DOHH2 (cell line): Measurements from ENCODE around the gene DPCD.

ENCODE experiments used
- H3F3A ChIP-seq: fragments of 200-600 bp; sonication (generic), shearing (Covaris generic); 2 replicates; pipeline ENCODE4 v1.6.0; 2016; ENCODE audit warnings: antibody characterized with exemption, mild to moderate bottlenecking; ENCODE audit not compliant: control insufficient read depth, insufficient read depth
- H3K27ac ChIP-seq: fragments of 200-600 bp; sonication (generic); 2 replicates; pipeline ENCODE4 v1.5.1; 2014; ENCODE audit warnings: low read depth, mild to moderate bottlenecking, low read length, moderate library complexity
- H3K27me3 ChIP-seq: fragments of 200-600 bp; sonication (generic); 2 replicates; pipeline ENCODE4 v1.6.1; 2014; ENCODE audit warnings: mild to moderate bottlenecking, low read length, mixed read lengths; ENCODE audit not compliant: control insufficient read depth
- H3K36me3 ChIP-seq: fragments of 200-600 bp; sonication (generic); 2 replicates; pipeline ENCODE4 v1.6.1; 2014; ENCODE audit warnings: mild to moderate bottlenecking, low read length, moderate library complexity, mixed read lengths; ENCODE audit not compliant: control insufficient read depth
- H3K4me1 ChIP-seq: fragments of 200-600 bp; sonication (generic); 2 replicates; pipeline ENCODE4 v1.6.1; 2014; ENCODE audit warnings: mild to moderate bottlenecking, low read length, mixed read lengths; ENCODE audit not compliant: control insufficient read depth
- H3K4me2 ChIP-seq: fragments of 200-600 bp; sonication (generic); 2 replicates; pipeline ENCODE4 v1.6.0; 2014; ENCODE audit warnings: mild to moderate bottlenecking, low read length, moderate library complexity
- H3K4me3 ChIP-seq: fragments of 200-600 bp; sonication (generic); 2 replicates; pipeline ENCODE4 v1.5.1; 2014; ENCODE audit warnings: mild to moderate bottlenecking, low read length, mixed read lengths
- H3K79me2 ChIP-seq: fragments of 200-600 bp; sonication (generic); 2 replicates; pipeline ENCODE4 v1.6.1; 2014; ENCODE audit warnings: mild to moderate bottlenecking, low read length, mixed read lengths; ENCODE audit not compliant: control insufficient read depth
- H3K9me2 ChIP-seq: fragments of 200-600 bp; sonication (generic); replicated peaks from 2 replicates; pipeline ENCODE4 v1.6.1; 2014; ENCODE audit warnings: mild to moderate bottlenecking, low read length, mixed read lengths; ENCODE audit not compliant: control insufficient read depth
- H3K9me3 ChIP-seq: fragments of 200-600 bp; sonication (generic); 2 replicates; pipeline ENCODE4 v1.6.1; 2014; ENCODE audit warnings: antibody characterized with exemption, low read length, mixed read lengths; ENCODE audit not compliant: control insufficient read depth, insufficient read depth
- H4K20me1 ChIP-seq: fragments of 200-600 bp; sonication (generic); 2 replicates; pipeline ENCODE4 v1.6.0; 2014; ENCODE audit warnings: low read depth, mild to moderate bottlenecking, antibody characterized with exemption, low read length, moderate library complexity; ENCODE audit not compliant: control insufficient read depth, insufficient read depth
- EZH2phosphoT487 ChIP-seq: fragments of 200-600 bp; sonication (generic); IDR thresholded peaks from 2 replicates; pipeline ENCODE4 v1.6.1; 2017; ENCODE audit warnings: borderline replicate concordance, mild to moderate bottlenecking, antibody characterized with exemption, low read length, moderate library complexity, mixed read lengths
- TF ChIP-seq, protein P1 (sequence below): fragments of 200-600 bp; sonication (generic); IDR thresholded peaks from one replicate; pipeline ENCODE4 v1.5.1; 2014; ENCODE audit warnings: antibody characterized with exemption, mild to moderate bottlenecking, low read depth, low read length; ENCODE audit not compliant: poor library complexity, severe bottlenecking

DPCD gene

GRCh38 chr10:101617102-101617823, 29.1 kb downstream of the DPCD start:
- Histone ChIP-seq H3K4me3 (peak overlapping the region; percentile 57), H3K79me2 (no peaks in the 10 kb centered on the region), H4K20me1 (peaks cover 5% of the 10 kb centered on the region), H3K9me2 (no peaks in the 10 kb centered on the region), H3K4me1 (peaks cover 40% of the 10 kb centered on the region), H3K4me2 (peak overlapping the region; percentile 75), H3K27ac (peak overlapping the region; percentile 86), H3K27me3 (no peaks in the 10 kb centered on the region), H3F3A (peaks cover 13% of the 10 kb centered on the region), H3K9me3 (no peaks in the 10 kb centered on the region), H3K36me3 (peaks cover 57% of the 10 kb centered on the region)
- TF ChIP-seq EZH2phosphoT487, result no peak
- TF ChIP-seq, protein P1, sequence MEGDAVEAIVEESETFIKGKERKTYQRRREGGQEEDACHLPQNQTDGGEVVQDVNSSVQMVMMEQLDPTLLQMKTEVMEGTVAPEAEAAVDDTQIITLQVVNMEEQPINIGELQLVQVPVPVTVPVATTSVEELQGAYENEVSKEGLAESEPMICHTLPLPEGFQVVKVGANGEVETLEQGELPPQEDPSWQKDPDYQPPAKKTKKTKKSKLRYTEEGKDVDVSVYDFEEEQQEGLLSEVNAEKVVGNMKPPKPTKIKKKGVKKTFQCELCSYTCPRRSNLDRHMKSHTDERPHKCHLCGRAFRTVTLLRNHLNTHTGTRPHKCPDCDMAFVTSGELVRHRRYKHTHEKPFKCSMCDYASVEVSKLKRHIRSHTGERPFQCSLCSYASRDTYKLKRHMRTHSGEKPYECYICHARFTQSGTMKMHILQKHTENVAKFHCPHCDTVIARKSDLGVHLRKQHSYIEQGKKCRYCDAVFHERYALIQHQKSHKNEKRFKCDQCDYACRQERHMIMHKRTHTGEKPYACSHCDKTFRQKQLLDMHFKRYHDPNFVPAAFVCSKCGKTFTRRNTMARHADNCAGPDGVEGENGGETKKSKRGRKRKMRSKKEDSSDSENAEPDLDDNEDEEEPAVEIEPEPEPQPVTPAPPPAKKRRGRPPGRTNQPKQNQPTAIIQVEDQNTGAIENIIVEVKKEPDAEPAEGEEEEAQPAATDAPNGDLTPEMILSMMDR, result peak; percentile 38

DNA sequence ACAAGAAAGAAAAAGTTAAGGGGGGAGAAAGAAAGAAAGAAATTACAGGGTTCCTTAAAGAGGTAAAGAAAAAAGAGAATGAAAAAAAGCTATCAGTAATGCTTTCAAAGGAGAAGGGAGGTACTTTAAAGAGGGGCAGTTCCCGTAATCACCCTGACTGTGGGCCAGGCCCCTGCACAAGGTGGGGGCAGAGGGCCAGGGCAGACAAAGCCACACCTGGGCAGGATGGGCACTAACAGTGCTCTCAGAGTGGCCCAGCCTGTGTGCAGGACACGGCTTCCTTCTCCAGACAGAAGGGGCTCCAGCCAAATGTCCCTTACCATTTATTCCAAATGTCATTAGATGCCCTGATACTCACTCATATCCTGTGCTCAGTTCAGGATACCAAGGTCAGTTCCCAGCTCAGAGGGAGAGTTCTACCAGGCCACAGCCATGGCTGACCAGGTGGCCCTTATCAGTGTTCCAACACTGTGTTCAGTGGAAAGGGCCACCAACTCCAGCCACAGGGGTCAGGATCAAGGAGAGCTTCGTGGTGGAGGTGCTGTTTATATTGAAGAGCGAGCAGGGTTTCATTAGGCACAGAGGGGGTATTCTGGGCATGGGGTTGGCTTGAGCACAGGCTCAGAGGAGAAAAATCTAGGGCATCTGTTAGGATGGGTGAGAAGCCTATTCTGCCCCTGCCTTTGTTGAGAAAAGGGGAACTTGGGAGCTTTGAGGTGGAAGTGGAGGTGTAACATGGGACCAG, 29.9 kb downstream of the DPCD start:
- Histone ChIP-seq H3K79me2 (no peaks in the 10 kb centered on the region), H3K27ac (peak overlapping the region; percentile 86), H3K4me2 (peak overlapping the region; percentile 75), H3K9me2 (no peaks in the 10 kb centered on the region), H4K20me1 (peaks cover 5% of the 10 kb centered on the region), H3K27me3 (no peaks in the 10 kb centered on the region), H3K9me3 (no peaks in the 10 kb centered on the region), H3K4me3 (peak overlapping the region; percentile 57), H3F3A (peaks cover 13% of the 10 kb centered on the region), H3K36me3 (peaks cover 55% of the 10 kb centered on the region), H3K4me1 (peaks cover 40% of the 10 kb centered on the region)
- TF ChIP-seq, protein P1, result no peak
- no peak for TF ChIP-seq EZH2phosphoT487

DNA sequence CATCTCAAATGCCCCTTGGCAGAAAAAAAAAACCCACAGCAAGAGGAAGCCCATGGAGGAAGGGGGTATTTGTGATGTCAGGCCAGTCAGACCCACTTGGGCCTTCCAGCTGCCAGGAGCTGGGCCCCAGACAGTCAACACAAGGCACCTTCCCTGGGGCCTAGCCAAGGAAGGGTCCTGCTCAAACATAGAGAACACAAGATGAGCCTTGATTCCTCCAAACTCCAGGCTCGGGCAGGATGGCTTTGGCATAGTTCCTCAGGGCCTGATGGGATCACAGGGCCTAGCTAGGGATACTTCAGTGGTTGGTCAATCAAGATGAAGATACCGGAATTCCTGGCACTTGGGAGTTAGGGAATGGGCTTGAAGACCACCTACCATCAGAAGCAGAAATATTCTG, 30.8 kb downstream of the DPCD start:
- no peaks in the 10 kb centered on the region for H3K27me3 ChIP-seq
- H3K9me2 ChIP-seq, result no peaks in the 10 kb centered on the region
- TF ChIP-seq, protein P1, result no peak
- TF ChIP-seq EZH2phosphoT487, result no peak
- H3K79me2 ChIP-seq, result no peaks in the 10 kb centered on the region
- H3F3A ChIP-seq, result peaks cover 13% of the 10 kb centered on the region
- peak overlapping the region; percentile 75 for H3K4me2 ChIP-seq
- H3K4me1 ChIP-seq, result peaks cover 40% of the 10 kb centered on the region
- H3K36me3 ChIP-seq, result peaks cover 61% of the 10 kb centered on the region
- H3K27ac ChIP-seq, result peak overlapping the region; percentile 86
- peaks cover 5% of the 10 kb centered on the region for H4K20me1 ChIP-seq
- H3K4me3 ChIP-seq, result peak overlapping the region; percentile 22; the same call in 1 of the 2 replicates
- no peaks in the 10 kb centered on the region for H3K9me3 ChIP-seq
